NCI-H2029 treated with DMSO at 0.1 percent for 48 hours (cell line): ENCODE results near the gene ABCF2.

ENCODE experiments used
- DNase-seq: peaks from one replicate; lab custom pipeline; 2025; lab: John Stamatoyannopoulos, UW

Gene ABCF2

GRCh38 chr7:151195616-151196450, 31.2 kb downstream of the ABCF2 start:
- no peak for DNase-seq

- no peak for DNase-seq
Measured at GRCh38 chr7:151194188-151194587, 32.8 kb downstream of the ABCF2 start.

- no peak for DNase-seq
Measured at GRCh38 chr7:151193203-151193978, 33.6 kb downstream of the ABCF2 start.

- no peak for DNase-seq
Measured at GRCh38 chr7:151192002-151192539, 34.9 kb downstream of the ABCF2 start.

- no peak for DNase-seq
Measured at GRCh38 chr7:151191544-151191943, 35.5 kb downstream of the ABCF2 start.

- no peak for DNase-seq
Measured at GRCh38 chr7:151189038-151189437, 38.0 kb downstream of the ABCF2 start.

- no peak for DNase-seq
Measured at GRCh38 chr7:151188252-151188542, 38.8 kb downstream of the ABCF2 start.

GRCh38 chr7:151187409-151188251, 39.4 kb downstream of the ABCF2 start:
- DNase-seq, result no peak

- DNase-seq, result no peak
Measured at GRCh38 chr7:151186640-151187408, 40.2 kb downstream of the ABCF2 start, which contains the start of gene ASB10. Gene ASB10, minus strand, starts transcription at chr7:151187250. Its CDS starts 120 bp downstream, at chr7:151187130.

GRCh38 chr7:151185762-151186639, 41.0 kb downstream of the ABCF2 start:
- no peak for DNase-seq

- DNase-seq, result no peak
Measured at GRCh38 chr7:151181011-151181431, 46.0 kb downstream of the ABCF2 start.

GRCh38 chr7:151179946-151180345, 47.1 kb downstream of the ABCF2 start:
- DNase-seq, result no peak

GRCh38 chr7:151179287-151179860, 47.6 kb downstream of the ABCF2 start:
- DNase-seq, result no peak

GRCh38 chr7:151178831-151179230, 48.2 kb downstream of the ABCF2 start:
- no peak for DNase-seq

GRCh38 chr7:151178236-151178635, 48.8 kb downstream of the ABCF2 start:
- no peak for DNase-seq

GRCh38 chr7:151177310-151177709, 49.7 kb downstream of the ABCF2 start:
- no peak for DNase-seq

- DNase-seq, result no peak
Measured at GRCh38 chr7:151176401-151176800, 50.6 kb downstream of the ABCF2 start.

GRCh38 chr7:151175793-151176311, 51.2 kb downstream of the ABCF2 start:
- DNase-seq, result no peak

- no peak for DNase-seq
Measured at GRCh38 chr7:151175047-151175792, 51.8 kb downstream of the ABCF2 start.
